A172 (cell line): ENCODE results near the gene UNC5B. TPM values are rescaled to one million over a fixed set of nuclear protein-coding genes. Genes with fewer than 3 reads are reported as not detected.
"Not testable (repeated sequence)": the region's sequence is repeated elsewhere in the genome, so short reads cannot be mapped to it uniquely, and the experiment has no call there.

Experiments used
- DNase-seq: peaks from one replicate; pipeline ENCODE4 v3.0.0-alpha.2; 2015; ENCODE audit warnings: low spot score
- total RNA-seq: library from RNA; depleted of rRNA; stranded (reverse); fragments of >200 nt; shearing (Covaris generic); gene quantifications from 2 replicates; pipeline ENCODE4 v1.2.3, GENCODE V29; 2014

The UNC5B gene
- total RNA-seq, 1 experiment from 2014 or later, result 4.6 TPM

GRCh38 chr10:71209352-71209715 lies 3.0 kb upstream of the UNC5B start:
- DNase-seq, result no peak

DNA sequence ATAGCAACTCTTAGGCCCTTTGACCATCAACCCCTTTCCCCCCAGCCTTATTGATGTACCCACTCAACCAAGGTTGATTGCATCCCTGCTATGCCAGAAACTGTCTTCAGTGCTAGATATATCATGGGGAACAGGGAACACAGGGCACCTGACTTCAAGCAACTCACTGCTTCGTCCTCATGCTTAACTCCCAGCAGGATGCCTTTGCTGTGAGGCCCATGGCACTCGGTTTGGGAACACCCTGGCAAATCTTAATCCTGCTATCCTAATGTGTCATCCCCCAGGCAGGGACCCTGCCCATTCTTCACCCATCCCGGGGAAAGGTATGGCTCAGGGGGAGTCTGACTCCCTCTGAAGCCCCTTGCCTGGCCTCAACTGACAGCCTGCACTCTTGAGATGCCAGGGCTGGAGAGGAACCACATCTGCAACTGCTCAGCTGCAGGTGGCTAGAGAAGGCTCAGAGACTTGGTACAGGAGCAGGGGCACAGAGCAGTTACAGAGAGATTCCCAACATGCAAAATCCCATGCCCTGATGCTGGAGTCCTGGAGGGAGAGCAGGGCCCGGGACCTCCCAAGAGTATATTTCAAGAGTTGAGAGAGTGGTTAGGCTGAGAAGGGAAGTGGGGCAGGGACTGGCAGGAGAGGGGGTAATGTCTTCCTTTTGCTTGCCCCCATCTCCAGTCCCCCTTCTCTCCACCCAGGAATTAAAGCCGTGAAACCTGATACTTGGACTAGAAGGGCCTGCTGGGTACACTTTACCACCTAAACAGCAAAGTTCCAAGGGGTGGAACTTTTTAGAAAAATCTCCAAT lies 2.4 kb upstream of the UNC5B start:
- DNase-seq, result no peak

DNA sequence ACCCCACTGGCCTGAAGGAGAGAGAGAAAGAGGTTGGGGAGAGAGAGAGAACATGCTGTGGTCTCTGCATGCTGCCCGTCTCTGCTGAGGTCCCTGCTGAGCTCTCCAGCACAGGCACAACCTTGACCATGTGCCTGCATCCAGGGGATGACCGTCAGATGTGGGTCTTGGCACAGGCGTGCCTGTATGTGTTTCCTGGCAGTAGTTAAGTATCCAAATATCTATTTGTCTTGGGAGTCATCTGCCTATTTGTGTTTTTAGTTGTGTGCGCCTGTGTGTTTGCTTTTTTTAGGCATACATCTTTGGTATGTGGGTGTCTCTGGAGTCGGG lies 1.9 kb upstream of the UNC5B start:
- DNase-seq, result no peak

- DNase-seq, result no peak
These were observed 1.3 kb upstream of the UNC5B start for GRCh38 chr10:71211053-71211452.

GRCh38 chr10:71211775-71212317 lies 524 bp upstream of the UNC5B start:
- no peak for DNase-seq

DNA sequence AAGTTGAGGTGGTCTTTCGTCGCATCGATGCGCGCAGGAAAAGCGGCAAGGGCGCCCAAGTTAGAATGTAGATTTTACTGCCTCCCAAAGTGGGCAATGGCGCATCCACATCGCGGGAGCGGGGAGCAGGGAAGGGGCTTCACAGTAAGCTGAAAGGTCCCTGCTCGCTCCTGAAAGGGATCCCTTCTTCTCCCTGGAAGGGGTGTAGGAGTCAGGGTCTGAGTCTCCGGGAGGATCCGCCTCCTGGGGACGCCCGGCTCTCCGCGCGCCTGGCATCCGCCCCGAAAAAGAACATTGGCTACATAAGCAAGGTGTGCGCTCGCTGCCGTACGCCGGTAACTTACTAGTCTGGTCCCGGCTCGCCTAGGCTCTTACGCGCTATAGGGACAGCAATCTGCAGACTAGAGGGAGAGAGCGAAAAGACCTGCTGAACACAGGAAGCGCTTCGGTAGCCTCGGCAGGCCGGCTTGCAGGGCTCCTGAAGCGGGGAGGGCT lies 804 bp downstream of the UNC5B start:
- DNase-seq, result peak; percentile 62

DNA sequence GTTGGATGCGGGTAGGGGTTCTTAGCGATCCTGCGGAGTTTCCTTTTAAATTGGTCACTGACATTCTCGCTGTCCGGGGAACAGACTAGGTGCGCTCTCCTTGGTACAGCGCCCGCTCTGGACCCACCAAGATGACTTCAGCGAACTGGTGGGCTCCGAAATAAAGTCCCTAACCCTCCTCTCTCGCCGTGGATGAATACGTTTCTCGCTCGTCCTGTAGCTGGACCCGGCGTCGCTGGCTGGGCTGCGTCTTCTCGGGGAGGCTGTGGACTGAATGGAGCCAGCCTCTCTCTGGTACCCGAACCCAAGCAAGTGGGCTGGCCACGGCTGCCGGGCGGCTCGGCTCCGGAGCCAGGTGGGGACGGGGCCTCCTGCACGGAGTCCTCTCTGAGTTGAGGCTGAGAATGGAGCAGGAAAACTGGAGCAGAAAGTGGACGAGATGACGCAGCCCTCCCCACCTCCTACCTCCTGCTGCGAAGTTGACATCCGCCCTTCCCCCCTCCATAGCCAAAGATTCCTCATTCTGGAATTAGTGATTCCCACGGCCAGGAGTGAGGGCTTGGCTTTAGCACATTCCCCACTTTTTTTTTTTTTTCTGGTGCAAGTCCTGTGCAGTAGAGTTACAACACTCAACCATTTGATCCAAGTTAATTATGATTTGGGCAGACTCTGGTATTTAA lies 1.5 kb downstream of the UNC5B start:
- peak; percentile 63 for DNase-seq

- no peak for DNase-seq
These were observed 2.5 kb downstream of the UNC5B start for GRCh38 chr10:71214641-71215559.

DNA sequence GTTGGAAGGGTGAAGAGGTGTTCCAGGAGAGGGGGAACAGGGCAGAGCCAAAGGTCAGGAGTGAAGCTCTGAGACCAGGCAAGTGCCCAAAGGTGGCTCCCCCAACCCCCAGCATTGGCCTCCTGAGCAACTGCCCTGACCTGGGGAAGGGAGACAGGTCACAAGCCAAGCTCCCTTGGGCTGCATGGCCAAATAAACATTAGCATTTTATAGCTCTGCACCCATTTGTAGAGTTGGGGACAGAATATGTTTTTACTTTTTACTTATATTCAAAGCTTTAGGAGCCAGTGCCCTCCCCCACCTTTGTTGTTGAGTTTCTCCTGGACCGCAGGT lies 4.0 kb downstream of the UNC5B start:
- no peak for DNase-seq

GRCh38 chr10:71216751-71217265 lies 4.4 kb downstream of the UNC5B start:
- DNase-seq, result no peak

- DNase-seq, result peak; percentile 30
These were observed 5.1 kb downstream of the UNC5B start for GRCh38 chr10:71217266-71218045.

DNA sequence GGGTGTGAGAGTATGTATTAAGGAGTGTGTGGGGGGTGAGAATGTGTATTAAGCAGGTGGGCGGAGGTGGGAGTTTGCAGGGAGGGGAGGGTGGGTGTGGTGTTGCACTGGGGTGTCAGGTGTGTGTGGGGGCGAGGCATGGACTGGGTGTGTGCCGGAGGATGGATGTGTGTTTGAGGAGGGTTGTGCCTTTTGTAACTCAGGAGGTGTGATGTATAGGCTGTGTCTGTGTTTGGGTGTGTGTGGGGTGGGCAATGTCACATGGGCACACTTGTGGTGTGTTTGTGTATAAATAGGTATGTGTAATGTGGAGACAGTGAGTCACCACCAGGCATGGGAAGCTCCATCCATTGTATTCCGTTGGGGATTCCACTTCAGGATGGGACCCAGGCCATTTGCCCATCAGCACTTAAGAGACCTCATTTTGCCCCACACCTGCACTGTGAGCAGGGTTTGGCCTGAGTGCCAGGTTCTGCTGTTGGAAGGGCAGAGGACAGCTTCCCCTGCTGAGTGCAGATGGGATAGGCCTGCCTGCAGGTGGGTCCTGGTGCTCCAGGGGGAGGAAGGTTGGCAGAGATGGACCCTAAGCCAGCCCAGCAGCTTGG lies 5.8 kb downstream of the UNC5B start:
- peak; percentile 85 for DNase-seq

DNA sequence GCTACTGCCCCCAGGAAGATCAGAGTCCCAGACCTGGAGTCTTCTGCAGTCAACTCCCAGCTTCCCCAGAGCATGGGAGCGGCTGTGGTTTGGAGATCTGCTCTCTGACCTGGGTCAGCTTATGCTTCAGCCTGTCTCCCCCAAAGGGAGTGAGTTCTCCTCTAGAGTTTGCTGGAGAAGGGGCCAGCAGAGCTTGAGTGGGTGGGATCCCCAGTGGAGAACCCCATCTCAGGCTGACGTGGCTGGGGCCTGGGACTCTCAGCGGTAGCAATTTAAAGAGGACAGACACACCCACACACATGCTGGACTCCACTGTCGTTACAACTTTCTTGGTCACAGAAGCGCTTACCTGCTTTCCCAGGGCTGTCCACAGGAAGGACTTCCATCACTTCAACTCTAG lies 6.3 kb downstream of the UNC5B start:
- DNase-seq, result no peak

GRCh38 chr10:71219236-71219917 lies 7.0 kb downstream of the UNC5B start:
- not testable (repeated sequence) for DNase-seq

DNA sequence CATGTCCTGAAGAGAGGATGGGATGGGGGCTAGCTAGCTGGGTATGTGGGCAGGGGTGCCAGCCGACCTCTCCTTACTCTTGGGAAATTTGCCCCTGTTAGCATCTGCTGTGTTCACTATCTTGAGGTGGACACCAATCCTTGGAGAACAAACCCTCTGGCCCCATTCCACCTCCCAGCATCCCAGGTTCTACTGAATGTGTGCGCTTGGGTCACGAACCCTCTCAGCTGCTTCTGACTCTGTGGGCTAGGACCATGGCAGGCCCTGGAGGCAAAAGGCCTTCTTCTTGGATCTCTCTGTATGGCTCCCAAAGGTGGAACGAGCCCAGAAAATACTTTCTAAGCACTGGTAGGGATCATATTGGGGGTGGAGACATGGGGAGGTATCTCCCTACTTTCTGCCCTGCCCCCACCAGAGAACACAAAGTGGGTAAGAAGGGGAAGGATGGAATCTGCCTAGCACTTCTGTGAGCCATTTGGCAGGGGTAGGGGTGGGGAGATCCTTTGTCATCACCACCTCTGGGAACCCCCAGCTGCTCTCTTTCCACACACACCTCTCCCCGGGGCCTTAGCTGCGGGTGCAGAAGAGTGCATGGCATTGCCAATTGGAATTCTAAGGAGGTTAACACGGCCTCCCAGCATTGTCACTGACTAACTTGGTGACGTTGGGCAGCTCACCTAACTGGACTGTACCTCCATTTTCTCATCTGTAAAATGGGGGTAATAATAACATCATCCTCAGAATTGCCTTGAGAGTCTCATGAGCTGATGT lies 7.7 kb downstream of the UNC5B start:
- DNase-seq, result no peak

DNA sequence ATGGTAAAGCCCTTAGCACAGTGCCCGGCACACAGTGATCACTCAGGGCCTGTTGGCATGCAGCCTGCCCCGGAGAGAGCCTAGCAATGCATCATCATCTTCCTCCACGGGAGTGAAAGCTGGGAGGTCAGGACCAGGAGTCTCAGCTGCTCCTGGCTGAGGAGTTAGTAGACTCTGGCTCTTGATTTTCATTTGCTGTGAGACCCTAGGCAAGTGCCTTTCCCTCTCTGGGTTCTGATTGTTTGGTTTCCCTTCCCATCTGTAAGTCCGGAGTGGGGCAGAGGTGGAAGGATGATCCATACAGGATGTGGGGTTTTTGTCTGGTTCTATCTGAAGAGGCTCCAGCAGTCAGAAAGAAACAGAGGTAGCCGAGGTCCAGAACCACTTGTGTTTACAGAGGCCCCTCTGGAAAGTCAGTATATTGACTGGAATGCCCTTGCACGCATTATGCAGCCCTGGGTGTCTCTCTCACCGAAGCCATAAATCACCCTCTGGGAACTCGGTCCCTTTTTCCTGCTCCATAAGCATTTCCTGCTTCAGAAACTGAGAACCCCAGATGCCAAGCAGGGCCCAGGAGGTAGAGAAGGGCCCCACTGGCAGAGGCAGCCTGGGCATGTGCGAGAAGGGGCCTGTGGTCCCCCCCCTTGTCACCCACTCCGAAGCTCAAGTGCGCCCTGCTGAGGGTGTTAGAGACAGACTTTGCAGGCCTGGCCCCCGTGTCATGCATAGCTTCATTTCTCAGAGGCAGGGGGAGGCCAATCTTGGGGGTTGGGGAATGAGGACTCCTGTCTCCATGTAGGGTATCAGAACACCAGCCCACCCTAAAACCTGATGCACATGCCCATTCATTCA lies 8.5 kb downstream of the UNC5B start:
- peak; percentile 25 for DNase-seq

GRCh38 chr10:71221586-71222202 lies 9.3 kb downstream of the UNC5B start:
- no peak for DNase-seq
